Activated CD4-positive, alpha-beta T cell treated with anti-CD3 and anti-CD28 coated beads for 1 hour (primary cell): Measurements from ENCODE around the gene OR4B1.

Experiments
- DNase-seq: peaks from one replicate; pipeline ENCODE4 v3.0.0-alpha.2; 2020

The OR4B1 gene

GRCh38 chr11:48263423-48263911, 46.9 kb downstream of the OR4B1 start, which contains the start of gene OR4X1:
TSS of gene OR4X1 (plus strand) at chr11:48263861. CDS start at chr11:48263861, 0 bp downstream.
- no peak for DNase-seq
